ENCODE measurements around the gene NFE2L2. TPM values are rescaled to one million over a fixed set of nuclear protein-coding genes. Genes with fewer than 3 reads are reported as not detected.
A peak's percentile ranks its signal among the peaks of the same experiment; 100 is the strongest.

The NFE2L2 gene
- total and polyA plus RNA-seq, 2 experiments from 2014 or later = 88.3 to 90.2 TPM

DNA sequence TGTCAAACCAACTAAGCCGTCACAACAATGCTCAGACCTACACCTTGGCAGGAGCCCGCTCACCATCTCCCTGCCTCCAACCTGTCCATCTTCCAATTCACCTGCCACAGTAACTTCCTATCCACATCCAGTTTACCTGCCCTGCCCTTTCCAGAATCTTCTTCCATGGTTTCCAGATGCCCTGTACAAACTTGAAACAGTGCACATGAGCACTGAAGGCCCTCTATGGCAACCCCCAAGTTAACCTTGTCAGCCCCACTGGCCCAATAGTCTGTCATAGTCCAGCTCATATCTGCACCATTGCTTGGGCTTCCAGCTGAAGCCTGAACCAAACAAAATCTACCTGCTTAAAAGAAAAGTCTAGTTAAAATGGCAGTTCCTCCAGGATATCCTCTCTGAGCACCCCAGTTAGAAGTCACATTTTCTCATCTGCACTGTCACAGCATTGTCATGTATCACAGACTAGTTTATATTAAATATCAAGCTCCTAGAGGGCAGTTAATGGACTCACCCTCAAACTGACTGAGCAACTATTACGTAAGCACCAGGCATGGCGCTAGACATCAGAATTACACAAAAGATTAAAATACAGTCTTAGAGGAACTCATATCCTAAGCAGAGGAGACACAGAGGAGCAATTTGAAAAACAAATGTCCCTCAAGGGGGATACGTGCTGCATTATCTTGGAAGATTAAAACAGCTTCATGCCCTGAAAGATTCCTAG lies 11.6 kb downstream of the NFE2L2 start:
- H3K79me2 ChIP-seq = peaks cover 100% of the 10 kb centered on the region
- no peak overlapping the region for H2AFZ ChIP-seq
- no peaks in the 10 kb centered on the region for H3K27me3 ChIP-seq
- 93% methylated on average over 5 of the region's 5 CpGs for WGBS (ENCODE audit: low lambda C conversion rate, missing lambda C conversion rate)
- H4K20me1 ChIP-seq (ENCODE audit: insufficient read depth, poor library complexity, severe bottlenecking) = peaks cover 100% of the 10 kb centered on the region
- H3K4me3 ChIP-seq = no peak overlapping the region
- H3K27ac ChIP-seq = peak overlapping the region; percentile 86
- TF ChIP-seq EZH2phosphoT487 (IDR thresholded peaks at IDR 0.05; ENCODE audit: low read depth, severe bottlenecking, unreplicated experiment) (no peak), EZH2 (IDR thresholded peaks at IDR 0.05; ENCODE audit: borderline replicate concordance) (no peak)
- TF ChIP-seq, protein P1, sequence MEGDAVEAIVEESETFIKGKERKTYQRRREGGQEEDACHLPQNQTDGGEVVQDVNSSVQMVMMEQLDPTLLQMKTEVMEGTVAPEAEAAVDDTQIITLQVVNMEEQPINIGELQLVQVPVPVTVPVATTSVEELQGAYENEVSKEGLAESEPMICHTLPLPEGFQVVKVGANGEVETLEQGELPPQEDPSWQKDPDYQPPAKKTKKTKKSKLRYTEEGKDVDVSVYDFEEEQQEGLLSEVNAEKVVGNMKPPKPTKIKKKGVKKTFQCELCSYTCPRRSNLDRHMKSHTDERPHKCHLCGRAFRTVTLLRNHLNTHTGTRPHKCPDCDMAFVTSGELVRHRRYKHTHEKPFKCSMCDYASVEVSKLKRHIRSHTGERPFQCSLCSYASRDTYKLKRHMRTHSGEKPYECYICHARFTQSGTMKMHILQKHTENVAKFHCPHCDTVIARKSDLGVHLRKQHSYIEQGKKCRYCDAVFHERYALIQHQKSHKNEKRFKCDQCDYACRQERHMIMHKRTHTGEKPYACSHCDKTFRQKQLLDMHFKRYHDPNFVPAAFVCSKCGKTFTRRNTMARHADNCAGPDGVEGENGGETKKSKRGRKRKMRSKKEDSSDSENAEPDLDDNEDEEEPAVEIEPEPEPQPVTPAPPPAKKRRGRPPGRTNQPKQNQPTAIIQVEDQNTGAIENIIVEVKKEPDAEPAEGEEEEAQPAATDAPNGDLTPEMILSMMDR (IDR thresholded peaks at IDR 0.05; ENCODE audit: poor library complexity) = no peak
- H3K4me2 ChIP-seq = peak overlapping the region; percentile 32
- no peaks in the 10 kb centered on the region for H3K36me3 ChIP-seq (replicated peaks; ENCODE audit: insufficient read depth, low read depth)
- H3K9me3 ChIP-seq (ENCODE audit: low read depth) = no peaks in the 10 kb centered on the region
- H3K4me1 ChIP-seq (ENCODE audit: insufficient read depth) = peaks cover 63% of the 10 kb centered on the region
- no peaks in the 10 kb centered on the region for H3K9me2 ChIP-seq (replicated peaks; ENCODE audit: insufficient read depth)
- no peak for DNase-seq (ENCODE audit: low spot score)

DNA sequence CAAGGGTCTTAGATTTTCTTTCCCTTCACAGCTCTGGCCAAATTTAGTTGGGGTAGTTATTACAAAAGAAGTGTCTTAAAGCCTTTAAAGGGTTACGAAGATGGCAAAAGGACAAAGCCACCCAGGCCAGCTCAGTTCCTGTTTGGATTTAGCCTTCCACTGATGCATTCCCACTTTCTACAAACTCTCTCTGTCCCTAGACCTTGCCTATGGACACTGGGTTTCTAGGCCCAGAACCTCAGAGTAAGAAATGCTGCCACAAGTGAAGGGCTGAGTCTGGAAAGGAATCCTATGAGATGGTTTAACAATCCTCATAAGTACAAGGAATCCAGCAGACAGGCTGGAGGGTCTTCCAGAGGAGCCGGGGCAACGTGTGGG lies 13.4 kb downstream of the NFE2L2 start:
- Histone ChIP-seq H4K20me1 (ENCODE audit: insufficient read depth, poor library complexity, severe bottlenecking) (peaks cover 100% of the 10 kb centered on the region), H3K36me3 (replicated peaks; ENCODE audit: insufficient read depth, low read depth) (no peaks in the 10 kb centered on the region), H3K27me3 (no peaks in the 10 kb centered on the region), H3K4me1 (ENCODE audit: insufficient read depth) (peaks cover 53% of the 10 kb centered on the region), H3K4me2 (no peak overlapping the region), H3K9me2 (replicated peaks; ENCODE audit: insufficient read depth) (no peaks in the 10 kb centered on the region), H2AFZ (no peak overlapping the region), H3K79me2 (peaks cover 100% of the 10 kb centered on the region), H3K9me3 (ENCODE audit: low read depth) (no peaks in the 10 kb centered on the region), H3K27ac (peak overlapping the region; percentile 86), H3K4me3 (no peak overlapping the region)
- no peak for DNase-seq (ENCODE audit: low spot score)
- 87% methylated on average over 3 of the region's 3 CpGs for WGBS (ENCODE audit: low lambda C conversion rate, missing lambda C conversion rate)
- TF ChIP-seq EZH2 (IDR thresholded peaks at IDR 0.05; ENCODE audit: borderline replicate concordance) (no peak), EZH2phosphoT487 (IDR thresholded peaks at IDR 0.05; ENCODE audit: low read depth, severe bottlenecking, unreplicated experiment) (no peak)
- TF ChIP-seq, protein P1 (IDR thresholded peaks at IDR 0.05; ENCODE audit: poor library complexity) = no peak

DNA sequence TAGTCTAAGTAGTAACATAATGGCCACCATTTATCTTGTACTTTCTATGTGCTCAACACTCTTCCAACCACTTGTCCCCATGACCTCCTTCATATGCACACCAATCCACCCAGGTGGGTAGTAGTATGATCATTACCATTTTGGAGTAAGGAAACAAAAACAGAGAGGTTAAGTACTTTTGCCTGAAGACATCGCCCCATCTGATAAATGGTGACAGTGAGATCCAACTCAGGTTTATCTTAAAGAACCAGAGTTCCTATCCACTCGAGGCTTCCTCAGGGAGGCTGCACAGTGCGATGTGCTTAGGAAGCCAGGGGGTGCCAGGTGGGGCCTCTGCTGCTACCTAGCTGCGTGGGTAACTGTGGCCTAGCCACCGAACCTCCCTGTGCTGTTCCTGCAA lies 14.1 kb downstream of the NFE2L2 start:
- H3K36me3 ChIP-seq (replicated peaks; ENCODE audit: insufficient read depth, low read depth) = no peaks in the 10 kb centered on the region
- no peak overlapping the region for H3K4me2 ChIP-seq
- DNase-seq (ENCODE audit: low spot score) = no peak
- H3K9me2 ChIP-seq (replicated peaks; ENCODE audit: insufficient read depth) = no peaks in the 10 kb centered on the region
- TF ChIP-seq EZH2phosphoT487 (IDR thresholded peaks at IDR 0.05; ENCODE audit: low read depth, severe bottlenecking, unreplicated experiment) = no peak
- TF ChIP-seq, protein P1 (IDR thresholded peaks at IDR 0.05; ENCODE audit: poor library complexity) = no peak
- TF ChIP-seq EZH2 (IDR thresholded peaks at IDR 0.05; ENCODE audit: borderline replicate concordance) = no peak
- peak overlapping the region; percentile 86 for H3K27ac ChIP-seq
- H3K4me3 ChIP-seq = no peak overlapping the region
- WGBS (ENCODE audit: low lambda C conversion rate, missing lambda C conversion rate) = 89% methylated on average over 5 of the region's 5 CpGs
- peaks cover 100% of the 10 kb centered on the region for H4K20me1 ChIP-seq (ENCODE audit: insufficient read depth, poor library complexity, severe bottlenecking)
- H2AFZ ChIP-seq = no peak overlapping the region
- H3K9me3 ChIP-seq (ENCODE audit: low read depth) = no peaks in the 10 kb centered on the region
- H3K27me3 ChIP-seq = no peaks in the 10 kb centered on the region
- H3K4me1 ChIP-seq (ENCODE audit: insufficient read depth) = peaks cover 53% of the 10 kb centered on the region
- peaks cover 100% of the 10 kb centered on the region for H3K79me2 ChIP-seq

All from hepatocyte (in vitro differentiated cells).